Heart left ventricle (tissue), 13 donors: Measurements from ENCODE around the gene DGKB.

Experiments
- POLR2A ChIP-seq, 2 donors: fragments of 450-650 bp; IDR thresholded peaks; one replicate each; pipeline ENCODE4 v1.6.1; 2017; ENCODE audit warnings: antibody characterized with exemption in 2 of 2, mild to moderate bottlenecking in 2 of 2, moderate library complexity in 2 of 2
- TF ChIP-seq, protein P1 (sequence below), 12 donors: fragments of 200-600 bp; sonication (generic) in 4 of 12; IDR thresholded peaks; one replicate each; pipeline versions ENCODE4 v1.5.0 to v1.8.0; 2018 to 2022; ENCODE audit warnings: antibody characterized with exemption in 12 of 12, mild to moderate bottlenecking in 5 of 12
- donor health status: ischemic (EF 13 %, LVEDD 7.1; RV severe dilation, severe dysfunction).
- donor health status: DM: no; HTN: yes; CAD: no.
- donor health status: DM: no; HTN: no; CAD: no.
- donor health status: ischemic (EF 25% LVEDD 6.9; RV normal size, moderate dysfunction).
- donor health status: ischemic (EF 25% LVEDD 5.7; RV mildly dilated, moderate dysfunction).
- donor health status: ischemic (EF 35%, LVEDD 5.7; RV mildly dilated, moderate dysfunction).
- donor health status: nonischemic (EF 11% LVEDD 7.7; RV severe dilation, severe dysfunction).
- donor health status: DM: yes; HTN: yes; CAD: no.
- donor health status: PGD.
- donor health status: ischemic (EF 29% LVEDD 5.4; RV normal size, mild dysfunction).
- donor health status: nonischemic (EF 23%, LVEDD 6.1; RV moderate dilation, normal function).

DNA sequence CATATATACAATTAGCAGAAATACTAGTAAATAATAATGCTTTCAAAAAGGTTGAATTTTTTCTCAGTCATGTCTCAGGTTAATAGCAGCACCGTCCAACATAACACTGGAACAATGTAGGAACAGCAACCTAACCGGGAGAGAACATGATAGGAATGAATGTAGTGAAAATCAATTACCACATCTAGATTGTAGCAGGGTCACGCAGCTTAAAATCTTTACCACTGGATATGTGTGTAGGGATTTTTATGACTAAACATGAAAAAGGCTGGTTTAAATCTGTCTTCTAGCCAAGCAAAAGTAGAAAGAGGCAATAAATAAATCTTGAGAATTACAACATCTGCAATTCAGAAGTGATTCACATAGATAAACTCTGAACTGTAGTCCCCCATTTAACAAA, 326.0 kb downstream of the DGKB start:
- TF ChIP-seq, protein P1, sequence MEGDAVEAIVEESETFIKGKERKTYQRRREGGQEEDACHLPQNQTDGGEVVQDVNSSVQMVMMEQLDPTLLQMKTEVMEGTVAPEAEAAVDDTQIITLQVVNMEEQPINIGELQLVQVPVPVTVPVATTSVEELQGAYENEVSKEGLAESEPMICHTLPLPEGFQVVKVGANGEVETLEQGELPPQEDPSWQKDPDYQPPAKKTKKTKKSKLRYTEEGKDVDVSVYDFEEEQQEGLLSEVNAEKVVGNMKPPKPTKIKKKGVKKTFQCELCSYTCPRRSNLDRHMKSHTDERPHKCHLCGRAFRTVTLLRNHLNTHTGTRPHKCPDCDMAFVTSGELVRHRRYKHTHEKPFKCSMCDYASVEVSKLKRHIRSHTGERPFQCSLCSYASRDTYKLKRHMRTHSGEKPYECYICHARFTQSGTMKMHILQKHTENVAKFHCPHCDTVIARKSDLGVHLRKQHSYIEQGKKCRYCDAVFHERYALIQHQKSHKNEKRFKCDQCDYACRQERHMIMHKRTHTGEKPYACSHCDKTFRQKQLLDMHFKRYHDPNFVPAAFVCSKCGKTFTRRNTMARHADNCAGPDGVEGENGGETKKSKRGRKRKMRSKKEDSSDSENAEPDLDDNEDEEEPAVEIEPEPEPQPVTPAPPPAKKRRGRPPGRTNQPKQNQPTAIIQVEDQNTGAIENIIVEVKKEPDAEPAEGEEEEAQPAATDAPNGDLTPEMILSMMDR (IDR thresholded peaks at IDR 0.05): no peak
- TF ChIP-seq POLR2A (IDR thresholded peaks at IDR 0.05): no peak
